HCT116 (cell line): Measurements from ENCODE around the gene MAML2. TPM values are rescaled to one million over a fixed set of nuclear protein-coding genes. Genes with fewer than 3 reads are reported as not detected.

Experiments used
- ATAC-seq: fragments of 200-7000 bp; cut with Tn5 transposase; 2 replicates; pipeline ENCODE4 v1.9.1; 2020; ENCODE audit warnings: mild to moderate bottlenecking, moderate library complexity
- BruUV-seq: library from RNA; stranded (reverse); fragments of 400-500 nt; replicated peaks from 2 replicates; lab custom pipeline; 2021; lab: Mats Ljungman, UMichigan
- CTCF ChIA-PET: fragments of 300-600 bp; sonication (Branson Sonifier 250); formaldehyde crosslinking; loops from one replicate; lab custom pipeline; 2021; ENCODE audit warnings: antibody characterized with exemption; lab: Charles Lee
- POLR2A ChIA-PET: fragments of 300-600, 350-600 bp; sonication (Branson Sonifier 250); formaldehyde crosslinking; loops from one replicate; lab custom pipeline; 2021; ENCODE audit warnings: antibody characterized with exemption; lab: Charles Lee
- RAD21 ChIA-PET, 2 experiments: fragments of 300-600 bp; sonication (Branson Sonifier 250); formaldehyde crosslinking; loops; one replicate each; lab custom pipeline; 2023; ENCODE audit warnings: low total read pairs in 2 of 2; ENCODE audit not compliant: uncharacterized antibody in 2 of 2, unreplicated experiment in 2 of 2, low non-redundant PET in 1 of 2; lab: Charles Lee
- DNase-seq: peaks from one replicate; pipeline ENCODE4 v3.0.0-alpha.2; 2010; ENCODE audit warnings: low read depth, low spot score
- H2AFZ ChIP-seq: fragments of 200-600 bp; shearing (Covaris generic), sonication (generic); 2 replicates; pipeline ENCODE4 v1.6.1; 2017; ENCODE audit warnings: low read depth, mixed run types, mixed read lengths, antibody characterized with exemption, low read length; ENCODE audit not compliant: poor library complexity, severe bottlenecking
- H3K27ac ChIP-seq: 2 replicates; pipeline ENCODE4 v1.5.1; 2012; ENCODE audit warnings: low read depth, low read length
- H3K27me3 ChIP-seq: fragments of 200-600 bp; sonication (generic); 2 replicates; pipeline ENCODE4 v1.6.1; 2016; ENCODE audit warnings: mixed run types, low read length, mixed read lengths; ENCODE audit not compliant: insufficient read depth
- H3K36me3 ChIP-seq, 2 experiments: fragments of 200-500 bp in 1 of 2; fragments of 200-600 bp in 1 of 2; sonication (Bioruptor generic) in 1 of 2; sonication (generic) in 1 of 2; 2 replicates each; pipeline versions ENCODE4 v1.5.1 to v1.6.1; 2014 to 2016; ENCODE audit warnings: low read length in 2 of 2, inconsistent platforms in 1 of 2, mixed read lengths in 1 of 2, mixed run types in 1 of 2; ENCODE audit not compliant: insufficient read depth in 2 of 2, control insufficient read depth in 1 of 2
- H3K4me1 ChIP-seq, 2 experiments: fragments of 200-600 bp in 1 of 2; sonication (generic) in 1 of 2; 2 replicates each; pipeline versions ENCODE4 v1.5.1 to v1.6.1; 2012 to 2017; ENCODE audit warnings: low read length in 2 of 2, inconsistent platforms in 1 of 2, mild to moderate bottlenecking in 1 of 2, mixed read lengths in 1 of 2, mixed run types in 1 of 2, moderate library complexity in 1 of 2; ENCODE audit not compliant: insufficient read depth in 2 of 2, control insufficient read depth in 1 of 2
- H3K4me2 ChIP-seq: fragments of 200-600 bp; sonication (generic); 2 replicates; pipeline ENCODE4 v1.6.1; 2017; ENCODE audit warnings: mixed run types, low read length, mixed read lengths
- H3K4me3 ChIP-seq, 2 experiments: fragments of 200-600 bp in 1 of 2; sonication (generic) in 1 of 2; replicated peaks in 1 of 2; 2 replicates each; pipeline ENCODE4 v1.5.1; 2011 to 2016; ENCODE audit warnings: low read length in 2 of 2, control low read depth in 1 of 2, low read depth in 1 of 2, mild to moderate bottlenecking in 1 of 2, mixed read lengths in 1 of 2, mixed run types in 1 of 2
- H3K79me2 ChIP-seq: fragments of 200-600 bp; sonication (generic); 2 replicates; pipeline ENCODE4 v1.6.1; 2017; ENCODE audit warnings: mild to moderate bottlenecking, mixed run types, low read length, moderate library complexity, mixed read lengths; ENCODE audit not compliant: insufficient read depth
- H3K9ac ChIP-seq: fragments of 200-600 bp; sonication (generic); 2 replicates; pipeline ENCODE4 v1.6.1; 2016; ENCODE audit warnings: low read length, mixed read lengths
- H3K9me2 ChIP-seq: fragments of 200-600 bp; sonication (generic), shearing (Covaris generic); 2 replicates; pipeline ENCODE4 v1.6.1; 2017; ENCODE audit warnings: mixed run types, mild to moderate bottlenecking, moderate library complexity; ENCODE audit not compliant: insufficient read depth
- H3K9me3 ChIP-seq, 2 experiments: fragments of 200-500 bp in 1 of 2; fragments of 200-600 bp in 1 of 2; sonication (Bioruptor generic) in 1 of 2; sonication (generic) in 1 of 2; 2 replicates each; pipeline ENCODE4 v1.6.1; 2014 to 2017; ENCODE audit warnings: low read length in 2 of 2, mixed read lengths in 2 of 2, inconsistent platforms in 1 of 2, low read depth in 1 of 2, mild to moderate bottlenecking in 1 of 2, mixed run types in 1 of 2, moderate library complexity in 1 of 2; ENCODE audit not compliant: control insufficient read depth in 1 of 2, insufficient read depth in 1 of 2
- H4K20me1 ChIP-seq: fragments of 200-600 bp; sonication (generic), shearing (Covaris generic); 2 replicates; pipeline ENCODE4 v1.6.1; 2017; ENCODE audit warnings: mixed run types, mild to moderate bottlenecking, moderate library complexity; ENCODE audit not compliant: insufficient read depth
- ATF3 ChIP-seq: IDR thresholded peaks from 2 replicates; pipeline ENCODE4 v1.6.1; 2012
- ELF1 ChIP-seq: IDR thresholded peaks from 2 replicates; pipeline ENCODE4 v1.6.1; 2012; ENCODE audit warnings: low read depth, borderline replicate concordance
- EZH2phosphoT487 ChIP-seq: fragments of 200-600 bp; IDR thresholded peaks from 2 replicates; pipeline ENCODE4 v1.6.1; 2018; ENCODE audit warnings: antibody characterized with exemption, borderline replicate concordance
- FOSL1 ChIP-seq: IDR thresholded peaks from 2 replicates; pipeline ENCODE4 v1.6.1; 2012; ENCODE audit warnings: low read depth
- JUND ChIP-seq: IDR thresholded peaks from 2 replicates; pipeline ENCODE4 v1.6.1; 2012
- POLR2AphosphoS5 ChIP-seq: IDR thresholded peaks from 2 replicates; pipeline ENCODE4 v1.6.1; 2011; ENCODE audit warnings: mild to moderate bottlenecking, low read depth, low read length, moderate library complexity
- RAD21 ChIP-seq: IDR thresholded peaks from 2 replicates; pipeline ENCODE4 v1.6.1; 2012; ENCODE audit warnings: low read depth, mild to moderate bottlenecking
- SP1 ChIP-seq: IDR thresholded peaks from 2 replicates; pipeline ENCODE4 v1.6.1; 2012; ENCODE audit warnings: low read depth
- YY1 ChIP-seq: IDR thresholded peaks from 2 replicates; pipeline ENCODE4 v1.6.1; 2011; ENCODE audit warnings: low read length, low read depth, moderate library complexity, mild to moderate bottlenecking; ENCODE audit not compliant: insufficient replicate concordance; ENCODE audit errors: extremely low read depth
- ZBTB33 ChIP-seq: IDR thresholded peaks from 2 replicates; pipeline ENCODE4 v1.6.1; 2011; ENCODE audit warnings: mild to moderate bottlenecking, low read length, moderate library complexity; ENCODE audit not compliant: insufficient replicate concordance; ENCODE audit errors: extremely low read depth
- ZFX ChIP-seq: fragments of 450-650 bp; IDR thresholded peaks from 2 replicates; pipeline ENCODE4 v1.6.1; 2017
- ZNF274 ChIP-seq: fragments of 200-500 bp; sonication (Bioruptor generic); IDR thresholded peaks from 2 replicates; pipeline ENCODE4 v1.6.1; 2014; ENCODE audit warnings: mild to moderate bottlenecking, low read depth, low read length, inconsistent platforms
- intact Hi-C: fragments of 100-400 bp; cut with micrococcal nuclease; formaldehyde crosslinking; loops from 2 replicates; pipeline ENCODE4 v1.10.0; 2022
- total RNA-seq: library from RNA; stranded (reverse); gene quantifications from one replicate; pipeline ENCODE4 v1.2.1, GENCODE V29; 2021; ENCODE audit not compliant: unreplicated experiment
- TF ChIP-seq, protein P1 (sequence below): IDR thresholded peaks from 2 replicates; pipeline ENCODE4 v1.6.1; 2012; ENCODE audit warnings: low read depth
- TF ChIP-seq, protein P2 (sequence below): IDR thresholded peaks from 2 replicates; pipeline ENCODE4 v1.6.1; 2012

The MAML2 gene
- total RNA-seq, 1 experiment from 2014 or later = 2.6 TPM

DNA sequence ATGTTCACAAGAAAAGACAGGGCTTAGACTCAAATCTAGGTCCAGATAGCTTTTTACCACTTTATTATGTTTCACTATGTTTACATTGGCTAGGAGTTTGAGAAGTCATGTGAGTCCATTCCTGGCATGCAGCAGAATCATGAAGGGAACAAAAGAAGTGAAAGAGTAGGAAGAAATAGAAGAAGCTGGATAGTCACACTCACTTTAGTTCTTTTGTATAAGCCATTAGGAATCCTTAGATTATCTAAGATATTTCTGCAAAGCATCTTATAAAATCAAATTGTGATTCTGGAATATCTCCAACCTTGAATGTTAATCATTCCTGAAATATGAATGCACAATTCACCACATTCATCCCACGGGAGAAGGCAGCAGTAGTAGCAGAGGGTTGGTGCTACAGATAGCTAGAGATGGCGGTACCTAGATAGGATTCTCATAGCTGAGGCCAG is 31.9 kb downstream of the MAML2 start (continued):
- TF ChIP-seq ZBTB33 = no peak
- no peak for TF ChIP-seq SP1
- no peak for TF ChIP-seq POLR2AphosphoS5
- TF ChIP-seq RAD21 = no peak
- no peak for TF ChIP-seq FOSL1
- no peak for TF ChIP-seq EZH2phosphoT487
- TF ChIP-seq JUND = no peak
- TF ChIP-seq, protein P1, sequence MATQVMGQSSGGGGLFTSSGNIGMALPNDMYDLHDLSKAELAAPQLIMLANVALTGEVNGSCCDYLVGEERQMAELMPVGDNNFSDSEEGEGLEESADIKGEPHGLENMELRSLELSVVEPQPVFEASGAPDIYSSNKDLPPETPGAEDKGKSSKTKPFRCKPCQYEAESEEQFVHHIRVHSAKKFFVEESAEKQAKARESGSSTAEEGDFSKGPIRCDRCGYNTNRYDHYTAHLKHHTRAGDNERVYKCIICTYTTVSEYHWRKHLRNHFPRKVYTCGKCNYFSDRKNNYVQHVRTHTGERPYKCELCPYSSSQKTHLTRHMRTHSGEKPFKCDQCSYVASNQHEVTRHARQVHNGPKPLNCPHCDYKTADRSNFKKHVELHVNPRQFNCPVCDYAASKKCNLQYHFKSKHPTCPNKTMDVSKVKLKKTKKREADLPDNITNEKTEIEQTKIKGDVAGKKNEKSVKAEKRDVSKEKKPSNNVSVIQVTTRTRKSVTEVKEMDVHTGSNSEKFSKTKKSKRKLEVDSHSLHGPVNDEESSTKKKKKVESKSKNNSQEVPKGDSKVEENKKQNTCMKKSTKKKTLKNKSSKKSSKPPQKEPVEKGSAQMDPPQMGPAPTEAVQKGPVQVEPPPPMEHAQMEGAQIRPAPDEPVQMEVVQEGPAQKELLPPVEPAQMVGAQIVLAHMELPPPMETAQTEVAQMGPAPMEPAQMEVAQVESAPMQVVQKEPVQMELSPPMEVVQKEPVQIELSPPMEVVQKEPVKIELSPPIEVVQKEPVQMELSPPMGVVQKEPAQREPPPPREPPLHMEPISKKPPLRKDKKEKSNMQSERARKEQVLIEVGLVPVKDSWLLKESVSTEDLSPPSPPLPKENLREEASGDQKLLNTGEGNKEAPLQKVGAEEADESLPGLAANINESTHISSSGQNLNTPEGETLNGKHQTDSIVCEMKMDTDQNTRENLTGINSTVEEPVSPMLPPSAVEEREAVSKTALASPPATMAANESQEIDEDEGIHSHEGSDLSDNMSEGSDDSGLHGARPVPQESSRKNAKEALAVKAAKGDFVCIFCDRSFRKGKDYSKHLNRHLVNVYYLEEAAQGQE = no peak

GRCh38 chr11:96310236-96310635 is 32.8 kb downstream of the MAML2 start:
- H3K27ac ChIP-seq = no peak overlapping the region
- H3K4me3 ChIP-seq = no peak overlapping the region
- no peaks in the 10 kb centered on the region for H3K79me2 ChIP-seq
- no peaks in the 10 kb centered on the region for H3K9me3 ChIP-seq
- ChIA-PET CTCF (interaction anchor here (1.3 to 2.3 kb wide), 3 partner anchors 33 to 255 kb away, joined by 3 to 10 read pairs (median 6); partner anchors contain the start of gene MAML2), RAD21 (no interaction called here), POLR2A (interaction anchor here (1.1 kb wide), 1 partner anchor 33 kb away, joined by 4 read pairs; the partner anchor contains the start of gene MAML2)
- no peaks in the 10 kb centered on the region for H3K27me3 ChIP-seq
- peaks cover 67 to 91% of the 10 kb centered on the region in 2 experiments for H3K4me1 ChIP-seq
- no peak overlapping the region for H2AFZ ChIP-seq
- intact Hi-C loops = no loop called here
- H3K9me2 ChIP-seq = no peaks in the 10 kb centered on the region
- BruUV-seq = no TSS peak
- no peaks in the 10 kb centered on the region for H3K36me3 ChIP-seq
- H3K4me2 ChIP-seq = peak overlapping the region; percentile 77
- ATAC-seq (no peak), DNase-seq (no peak)
- H4K20me1 ChIP-seq = no peaks in the 10 kb centered on the region
- no peak overlapping the region for H3K9ac ChIP-seq
- TF ChIP-seq ZFX (no peak), ATF3 (no peak), ELF1 (no peak), YY1 (no peak), ZNF274 (no peak), ZBTB33 (no peak)
- TF ChIP-seq, protein P2, sequence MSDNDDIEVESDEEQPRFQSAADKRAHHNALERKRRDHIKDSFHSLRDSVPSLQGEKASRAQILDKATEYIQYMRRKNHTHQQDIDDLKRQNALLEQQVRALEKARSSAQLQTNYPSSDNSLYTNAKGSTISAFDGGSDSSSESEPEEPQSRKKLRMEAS = no peak
